ENCODE measurements around the gene RPTOR.

The RPTOR gene

GRCh38 chr17:80659651-80660050 is 115.0 kb downstream of the RPTOR start:
- Histone ChIP-seq H3K36me3 (ENCODE audit: control insufficient read depth, insufficient read depth, low read length) (no peaks in the 10 kb centered on the region), H3K79me1 (ENCODE audit: low read length) (peaks cover 32% of the 10 kb centered on the region), H3K79me2 (ENCODE audit: control insufficient read depth, insufficient read depth, low read length) (peaks cover 23% of the 10 kb centered on the region), H2BK120ac (ENCODE audit: low read depth, low read length) (no peak overlapping the region), H4K5ac (ENCODE audit: low read length) (no peak overlapping the region), H2BK15ac (replicated peaks; ENCODE audit: low read depth) (no peak overlapping the region), H3K4me2 (ENCODE audit: low read length) (no peak overlapping the region), H3K18ac (ENCODE audit: low read length) (no peak overlapping the region), H3K23ac (ENCODE audit: low read length) (no peak overlapping the region), H3K27me3 (ENCODE audit: insufficient read depth, low read length, poor library complexity) (no peaks in the 10 kb centered on the region), H3K4me1 (ENCODE audit: control insufficient read depth, low read depth, low read length) (peaks cover 3% of the 10 kb centered on the region), H3K4ac (ENCODE audit: low read depth, low read length) (no peak overlapping the region), H3K56ac (ENCODE audit: low read length) (no peak overlapping the region), H4K8ac (ENCODE audit: low read depth, low read length) (no peak overlapping the region), H2BK5ac (ENCODE audit: low read length) (no peak overlapping the region), H3K4me3 (ENCODE audit: low read length) (no peak overlapping the region), H3K27ac (ENCODE audit: low read depth, low read length) (no peak overlapping the region), H2AK5ac (ENCODE audit: low read length) (no peak overlapping the region), H3K9ac (ENCODE audit: low read length) (no peak overlapping the region)
- no peak for DNase-seq
- WGBS (ENCODE audit: extremely low coverage, insufficient coverage, low lambda C conversion rate): no CpG with 5 or more reads among the region's 12 CpGs

DNA sequence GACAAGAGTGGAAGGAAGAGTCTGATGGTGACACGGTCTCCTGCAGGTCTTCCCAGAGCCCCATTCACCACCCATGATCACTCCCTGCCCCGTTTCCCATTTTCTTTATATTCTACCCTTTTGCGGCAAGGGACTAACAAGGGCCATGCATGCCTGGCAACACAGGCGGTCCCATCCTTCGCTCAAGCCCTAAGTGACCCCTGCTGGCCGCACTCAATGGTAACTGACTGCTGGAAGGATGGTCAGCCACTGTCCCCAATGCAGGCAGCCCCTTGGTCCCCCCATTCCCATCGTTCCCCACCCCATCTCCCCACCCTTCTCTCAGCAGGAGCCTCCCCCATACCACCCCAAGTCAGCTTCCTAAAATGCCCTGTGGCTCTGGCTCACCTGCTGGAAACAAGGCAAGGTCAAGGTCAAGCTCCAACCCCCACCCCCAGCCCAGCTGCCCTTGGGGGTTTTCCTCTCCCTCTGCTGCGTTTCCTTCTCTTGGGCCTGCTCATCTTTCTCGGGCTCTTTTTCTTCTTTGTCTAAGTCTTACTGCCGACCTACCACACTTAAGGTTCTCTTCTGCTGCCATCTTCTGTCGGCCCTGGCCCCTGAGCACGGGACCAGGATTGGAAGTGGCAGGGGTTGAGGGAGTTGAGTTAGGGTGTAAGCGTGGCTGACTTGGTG is 116.0 kb downstream of the RPTOR start:
- Histone ChIP-seq H3K27me3 (ENCODE audit: insufficient read depth, low read length, poor library complexity) (no peaks in the 10 kb centered on the region), H3K4ac (ENCODE audit: low read depth, low read length) (no peak overlapping the region), H3K4me3 (ENCODE audit: low read length) (no peak overlapping the region), H3K56ac (ENCODE audit: low read length) (no peak overlapping the region), H3K4me2 (ENCODE audit: low read length) (no peak overlapping the region), H3K79me2 (ENCODE audit: control insufficient read depth, insufficient read depth, low read length) (peaks cover 23% of the 10 kb centered on the region), H4K8ac (ENCODE audit: low read depth, low read length) (no peak overlapping the region), H2BK15ac (replicated peaks; ENCODE audit: low read depth) (no peak overlapping the region), H3K4me1 (ENCODE audit: control insufficient read depth, low read depth, low read length) (peaks cover 3% of the 10 kb centered on the region), H3K36me3 (ENCODE audit: control insufficient read depth, insufficient read depth, low read length) (no peaks in the 10 kb centered on the region), H3K18ac (ENCODE audit: low read length) (no peak overlapping the region), H3K23ac (ENCODE audit: low read length) (peak overlapping the region; percentile 74), H2BK120ac (ENCODE audit: low read depth, low read length) (no peak overlapping the region), H3K79me1 (ENCODE audit: low read length) (peaks cover 30% of the 10 kb centered on the region), H4K5ac (ENCODE audit: low read length) (no peak overlapping the region), H2AK5ac (ENCODE audit: low read length) (no peak overlapping the region), H3K9ac (ENCODE audit: low read length) (no peak overlapping the region), H2BK5ac (ENCODE audit: low read length) (no peak overlapping the region), H3K27ac (ENCODE audit: low read depth, low read length) (no peak overlapping the region)
- DNase-seq: no peak
- no CpG with 5 or more reads among the region's 13 CpGs for WGBS (ENCODE audit: extremely low coverage, insufficient coverage, low lambda C conversion rate)

- Histone ChIP-seq H2BK15ac (replicated peaks; ENCODE audit: low read depth) (no peak overlapping the region), H2BK5ac (ENCODE audit: low read length) (no peak overlapping the region), H3K27ac (ENCODE audit: low read depth, low read length) (no peak overlapping the region), H2AK5ac (ENCODE audit: low read length) (no peak overlapping the region), H3K23ac (ENCODE audit: low read length) (no peak overlapping the region), H3K4me2 (ENCODE audit: low read length) (no peak overlapping the region), H4K8ac (ENCODE audit: low read depth, low read length) (no peak overlapping the region), H3K18ac (ENCODE audit: low read length) (no peak overlapping the region), H3K4ac (ENCODE audit: low read depth, low read length) (no peak overlapping the region), H3K4me3 (ENCODE audit: low read length) (no peak overlapping the region), H3K36me3 (ENCODE audit: control insufficient read depth, insufficient read depth, low read length) (no peaks in the 10 kb centered on the region), H3K4me1 (ENCODE audit: control insufficient read depth, low read depth, low read length) (peaks cover 3% of the 10 kb centered on the region), H4K5ac (ENCODE audit: low read length) (no peak overlapping the region), H3K9ac (ENCODE audit: low read length) (no peak overlapping the region), H3K27me3 (ENCODE audit: insufficient read depth, low read length, poor library complexity) (no peaks in the 10 kb centered on the region), H2BK120ac (ENCODE audit: low read depth, low read length) (no peak overlapping the region), H3K56ac (ENCODE audit: low read length) (no peak overlapping the region), H3K79me1 (ENCODE audit: low read length) (peaks cover 28% of the 10 kb centered on the region), H3K79me2 (ENCODE audit: control insufficient read depth, insufficient read depth, low read length) (peaks cover 21% of the 10 kb centered on the region)
- no CpG with 5 or more reads among the region's 6 CpGs for WGBS (ENCODE audit: extremely low coverage, insufficient coverage, low lambda C conversion rate)
- DNase-seq: no peak
These were observed 117.9 kb downstream of the RPTOR start for GRCh38 chr17:80662557-80662956.

DNA sequence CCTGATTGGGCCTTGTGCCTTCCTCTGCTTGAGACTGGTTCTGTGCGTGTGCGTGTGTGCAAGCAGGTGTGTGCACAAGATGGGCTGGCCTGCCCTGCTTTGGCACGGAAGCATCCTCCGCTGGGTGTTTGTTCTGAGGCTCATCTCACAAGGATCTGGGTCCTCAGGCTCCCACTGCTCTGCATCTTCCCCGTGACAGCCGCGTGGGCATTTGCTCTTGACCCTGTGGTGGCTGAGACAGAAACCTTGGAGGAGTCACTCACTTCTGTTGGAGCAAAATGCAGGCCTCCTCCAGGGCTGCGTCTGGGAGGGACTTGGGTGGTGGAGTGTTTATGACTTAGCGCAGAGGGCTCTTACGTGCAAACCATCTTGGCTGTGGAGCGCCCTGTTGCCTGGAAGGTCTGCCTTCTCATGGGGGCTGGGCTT is 119.2 kb downstream of the RPTOR start:
- Histone ChIP-seq H2BK15ac (replicated peaks; ENCODE audit: low read depth) (no peak overlapping the region), H3K18ac (ENCODE audit: low read length) (no peak overlapping the region), H3K27ac (ENCODE audit: low read depth, low read length) (no peak overlapping the region), H3K4me2 (ENCODE audit: low read length) (no peak overlapping the region), H3K79me2 (ENCODE audit: control insufficient read depth, insufficient read depth, low read length) (peaks cover 18% of the 10 kb centered on the region), H2AK5ac (ENCODE audit: low read length) (no peak overlapping the region), H3K4me3 (ENCODE audit: low read length) (no peak overlapping the region), H4K5ac (ENCODE audit: low read length) (no peak overlapping the region), H3K4me1 (ENCODE audit: control insufficient read depth, low read depth, low read length) (peaks cover 3% of the 10 kb centered on the region), H3K27me3 (ENCODE audit: insufficient read depth, low read length, poor library complexity) (no peaks in the 10 kb centered on the region), H4K8ac (ENCODE audit: low read depth, low read length) (no peak overlapping the region), H3K23ac (ENCODE audit: low read length) (no peak overlapping the region), H3K36me3 (ENCODE audit: control insufficient read depth, insufficient read depth, low read length) (no peaks in the 10 kb centered on the region), H3K9ac (ENCODE audit: low read length) (no peak overlapping the region), H2BK120ac (ENCODE audit: low read depth, low read length) (no peak overlapping the region), H2BK5ac (ENCODE audit: low read length) (no peak overlapping the region), H3K4ac (ENCODE audit: low read depth, low read length) (no peak overlapping the region), H3K56ac (ENCODE audit: low read length) (no peak overlapping the region), H3K79me1 (ENCODE audit: low read length) (peaks cover 30% of the 10 kb centered on the region)
- no peak for DNase-seq
- no CpG with 5 or more reads among the region's 11 CpGs for WGBS (ENCODE audit: extremely low coverage, insufficient coverage, low lambda C conversion rate)

DNA sequence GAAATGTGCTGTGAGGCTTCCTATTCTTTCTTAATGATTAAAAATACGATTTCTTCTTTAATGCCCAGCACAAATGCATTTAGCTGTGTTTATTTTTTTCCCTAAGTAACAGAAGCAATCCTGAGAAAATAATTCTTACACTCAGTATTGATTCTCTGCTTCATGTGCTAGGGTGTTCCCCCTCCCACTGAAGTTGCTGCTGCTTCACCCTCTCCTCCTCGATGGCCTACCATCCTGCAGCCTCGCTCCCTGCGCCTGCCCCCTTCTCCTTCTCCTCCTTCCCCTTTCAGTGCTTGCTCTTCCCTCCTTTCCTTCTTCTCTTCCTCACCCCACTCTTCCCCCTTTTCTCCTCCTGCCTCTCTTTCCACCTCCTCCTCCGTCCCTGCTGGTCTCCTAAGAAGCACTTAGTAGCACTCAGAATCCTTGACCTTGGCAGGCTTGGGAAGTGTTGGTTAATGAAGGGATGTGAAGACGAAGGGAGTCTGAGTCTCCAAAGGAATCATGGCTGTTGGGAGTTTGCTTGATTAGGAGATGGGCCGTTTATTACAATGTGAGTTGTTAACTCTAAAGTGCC is 119.7 kb downstream of the RPTOR start:
- Histone ChIP-seq H2BK120ac (ENCODE audit: low read depth, low read length) (no peak overlapping the region), H3K56ac (ENCODE audit: low read length) (peak overlapping the region; percentile 68), H3K36me3 (ENCODE audit: control insufficient read depth, insufficient read depth, low read length) (no peaks in the 10 kb centered on the region), H3K27ac (ENCODE audit: low read depth, low read length) (no peak overlapping the region), H3K27me3 (ENCODE audit: insufficient read depth, low read length, poor library complexity) (no peaks in the 10 kb centered on the region), H3K18ac (ENCODE audit: low read length) (no peak overlapping the region), H2BK5ac (ENCODE audit: low read length) (no peak overlapping the region), H3K4me2 (ENCODE audit: low read length) (no peak overlapping the region), H2BK15ac (replicated peaks; ENCODE audit: low read depth) (no peak overlapping the region), H3K4ac (ENCODE audit: low read depth, low read length) (no peak overlapping the region), H4K8ac (ENCODE audit: low read depth, low read length) (no peak overlapping the region), H3K9ac (ENCODE audit: low read length) (no peak overlapping the region), H3K4me3 (ENCODE audit: low read length) (no peak overlapping the region), H3K79me2 (ENCODE audit: control insufficient read depth, insufficient read depth, low read length) (peaks cover 15% of the 10 kb centered on the region), H3K23ac (ENCODE audit: low read length) (no peak overlapping the region), H3K79me1 (ENCODE audit: low read length) (peaks cover 27% of the 10 kb centered on the region), H4K5ac (ENCODE audit: low read length) (no peak overlapping the region), H3K4me1 (ENCODE audit: control insufficient read depth, low read depth, low read length) (peaks cover 3% of the 10 kb centered on the region), H2AK5ac (ENCODE audit: low read length) (no peak overlapping the region)
- no CpG with 5 or more reads among the region's 7 CpGs for WGBS (ENCODE audit: extremely low coverage, insufficient coverage, low lambda C conversion rate)
- no peak for DNase-seq

- Histone ChIP-seq H3K18ac (ENCODE audit: low read length) (no peak overlapping the region), H3K4me3 (ENCODE audit: low read length) (no peak overlapping the region), H2BK5ac (ENCODE audit: low read length) (no peak overlapping the region), H3K4me1 (ENCODE audit: control insufficient read depth, low read depth, low read length) (peaks cover 3% of the 10 kb centered on the region), H3K9ac (ENCODE audit: low read length) (no peak overlapping the region), H3K79me1 (ENCODE audit: low read length) (peaks cover 32% of the 10 kb centered on the region), H3K36me3 (ENCODE audit: control insufficient read depth, insufficient read depth, low read length) (no peaks in the 10 kb centered on the region), H3K79me2 (ENCODE audit: control insufficient read depth, insufficient read depth, low read length) (peaks cover 17% of the 10 kb centered on the region), H3K4me2 (ENCODE audit: low read length) (no peak overlapping the region), H3K27ac (ENCODE audit: low read depth, low read length) (no peak overlapping the region), H2BK15ac (replicated peaks; ENCODE audit: low read depth) (no peak overlapping the region), H4K5ac (ENCODE audit: low read length) (no peak overlapping the region), H3K27me3 (ENCODE audit: insufficient read depth, low read length, poor library complexity) (no peaks in the 10 kb centered on the region), H3K56ac (ENCODE audit: low read length) (no peak overlapping the region), H3K4ac (ENCODE audit: low read depth, low read length) (no peak overlapping the region), H2BK120ac (ENCODE audit: low read depth, low read length) (no peak overlapping the region), H2AK5ac (ENCODE audit: low read length) (no peak overlapping the region), H4K8ac (ENCODE audit: low read depth, low read length) (no peak overlapping the region), H3K23ac (ENCODE audit: low read length) (no peak overlapping the region)
- no CpG with 5 or more reads among the region's 11 CpGs for WGBS (ENCODE audit: extremely low coverage, insufficient coverage, low lambda C conversion rate)
- DNase-seq: no peak
These were observed 121.2 kb downstream of the RPTOR start for GRCh38 chr17:80665792-80666191.

Data from mesendoderm (in vitro differentiated cells).